Suprapubic skin (tissue), 4 donors: ENCODE results near the gene MYO1E.

Source experiments
- POLR2A ChIP-seq, 2 donors: fragments of 450-650 bp; IDR thresholded peaks; one replicate each; pipeline ENCODE4 v1.6.1; 2017; ENCODE audit warnings: antibody characterized with exemption in 2 of 2, mild to moderate bottlenecking in 2 of 2, moderate library complexity in 2 of 2
- POLR2AphosphoS5 ChIP-seq, 3 donors: sonication (generic); formaldehyde crosslinking; IDR thresholded peaks; one replicate each; pipeline ENCODE4 v1.6.1; 2017; ENCODE audit warnings: antibody characterized with exemption in 3 of 3
- TF ChIP-seq, protein P1 (sequence below), 2 donors: fragments of 200-600 bp in 1 of 2; fragments of 450-650 bp in 1 of 2; sonication (generic) in 1 of 2; IDR thresholded peaks; one replicate each; pipeline ENCODE4 v1.5.1; 2016 to 2019; ENCODE audit warnings: antibody characterized with exemption in 2 of 2, mild to moderate bottlenecking in 1 of 2, moderate library complexity in 1 of 2

DNA sequence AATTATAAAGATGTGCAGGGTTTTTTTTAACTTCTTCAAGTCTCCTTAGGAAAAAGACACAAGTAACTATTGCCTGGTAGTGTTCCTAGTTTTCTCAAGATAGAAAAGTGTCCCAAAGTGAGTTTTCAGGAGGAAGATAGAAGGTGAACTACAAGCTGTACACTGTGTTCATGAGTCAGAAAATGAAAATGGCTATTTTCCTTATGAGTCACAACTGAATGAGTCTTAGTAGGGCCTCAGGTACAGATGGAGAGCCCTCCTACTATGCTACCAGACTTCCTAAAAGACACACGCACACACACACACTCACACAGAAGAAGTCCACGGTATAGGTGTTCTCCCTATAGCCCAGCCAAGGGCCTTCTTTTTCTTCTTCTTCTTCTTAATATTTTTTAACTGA, 3.1 kb downstream of the MYO1E start:
- TF ChIP-seq, protein P1, sequence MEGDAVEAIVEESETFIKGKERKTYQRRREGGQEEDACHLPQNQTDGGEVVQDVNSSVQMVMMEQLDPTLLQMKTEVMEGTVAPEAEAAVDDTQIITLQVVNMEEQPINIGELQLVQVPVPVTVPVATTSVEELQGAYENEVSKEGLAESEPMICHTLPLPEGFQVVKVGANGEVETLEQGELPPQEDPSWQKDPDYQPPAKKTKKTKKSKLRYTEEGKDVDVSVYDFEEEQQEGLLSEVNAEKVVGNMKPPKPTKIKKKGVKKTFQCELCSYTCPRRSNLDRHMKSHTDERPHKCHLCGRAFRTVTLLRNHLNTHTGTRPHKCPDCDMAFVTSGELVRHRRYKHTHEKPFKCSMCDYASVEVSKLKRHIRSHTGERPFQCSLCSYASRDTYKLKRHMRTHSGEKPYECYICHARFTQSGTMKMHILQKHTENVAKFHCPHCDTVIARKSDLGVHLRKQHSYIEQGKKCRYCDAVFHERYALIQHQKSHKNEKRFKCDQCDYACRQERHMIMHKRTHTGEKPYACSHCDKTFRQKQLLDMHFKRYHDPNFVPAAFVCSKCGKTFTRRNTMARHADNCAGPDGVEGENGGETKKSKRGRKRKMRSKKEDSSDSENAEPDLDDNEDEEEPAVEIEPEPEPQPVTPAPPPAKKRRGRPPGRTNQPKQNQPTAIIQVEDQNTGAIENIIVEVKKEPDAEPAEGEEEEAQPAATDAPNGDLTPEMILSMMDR (IDR thresholded peaks at IDR 0.05) = no peak
- TF ChIP-seq POLR2A (IDR thresholded peaks at IDR 0.05) (no peak), POLR2AphosphoS5 (IDR thresholded peaks at IDR 0.05) (no peak)
